GM18873 (cell line): ENCODE results near the gene CAPZB.

Source experiments
- ATAC-seq: cut with Tn5 transposase; IDR thresholded peaks from one replicate; pipeline ENCODE4 v1.9.1; 2021; ENCODE audit warnings: mild to moderate bottlenecking, moderate library complexity, moderate number of reproducible peaks; ENCODE audit not compliant: unreplicated experiment, low FRiP score

The CAPZB gene

GRCh38 chr1:19354531-19354981 lies 130.8 kb downstream of the CAPZB start:
- ATAC-seq: no peak

- ATAC-seq: no peak
Measured at GRCh38 chr1:19353596-19353995, 131.7 kb downstream of the CAPZB start.

GRCh38 chr1:19352839-19353238 lies 132.5 kb downstream of the CAPZB start:
- no peak for ATAC-seq

- no peak for ATAC-seq
Measured at GRCh38 chr1:19351873-19352272, 133.5 kb downstream of the CAPZB start.

GRCh38 chr1:19350566-19350965 lies 134.8 kb downstream of the CAPZB start:
- no peak for ATAC-seq

- no peak for ATAC-seq
Measured at GRCh38 chr1:19349999-19350398, 135.3 kb downstream of the CAPZB start.

GRCh38 chr1:19348441-19349198 lies 136.7 kb downstream of the CAPZB start:
- ATAC-seq: no peak

- ATAC-seq: no peak
Measured at GRCh38 chr1:19347533-19348172, 137.7 kb downstream of the CAPZB start.

GRCh38 chr1:19346026-19346425 lies 139.3 kb downstream of the CAPZB start:
- ATAC-seq: no peak

- no peak for ATAC-seq
Measured at GRCh38 chr1:19345391-19345790, 139.9 kb downstream of the CAPZB start.

GRCh38 chr1:19344831-19345230 lies 140.5 kb downstream of the CAPZB start:
- no peak for ATAC-seq

- ATAC-seq: no peak
Measured at GRCh38 chr1:19344372-19344810, 140.9 kb downstream of the CAPZB start.

- ATAC-seq: no peak
Measured at GRCh38 chr1:19343617-19344350, 141.6 kb downstream of the CAPZB start.

GRCh38 chr1:19342894-19343616 lies 142.3 kb downstream of the CAPZB start:
- no peak for ATAC-seq

GRCh38 chr1:19342062-19342750 lies 143.1 kb downstream of the CAPZB start:
- ATAC-seq: no peak

GRCh38 chr1:19341201-19342061 lies 143.9 kb downstream of the CAPZB start:
- no peak for ATAC-seq

GRCh38 chr1:19340387-19340937 lies 144.9 kb downstream of the CAPZB start:
- no peak for ATAC-seq

- no peak for ATAC-seq
Measured at GRCh38 chr1:19339214-19339861, 146.0 kb downstream of the CAPZB start.
